HG03066 (cell line): ENCODE results near the gene ACVR2B.

ENCODE experiments used
- ATAC-seq: cut with Tn5 transposase; IDR thresholded peaks from one replicate; pipeline ENCODE4 v1.9.1; 2021; ENCODE audit warnings: low read depth; ENCODE audit not compliant: unreplicated experiment

Gene ACVR2B

DNA sequence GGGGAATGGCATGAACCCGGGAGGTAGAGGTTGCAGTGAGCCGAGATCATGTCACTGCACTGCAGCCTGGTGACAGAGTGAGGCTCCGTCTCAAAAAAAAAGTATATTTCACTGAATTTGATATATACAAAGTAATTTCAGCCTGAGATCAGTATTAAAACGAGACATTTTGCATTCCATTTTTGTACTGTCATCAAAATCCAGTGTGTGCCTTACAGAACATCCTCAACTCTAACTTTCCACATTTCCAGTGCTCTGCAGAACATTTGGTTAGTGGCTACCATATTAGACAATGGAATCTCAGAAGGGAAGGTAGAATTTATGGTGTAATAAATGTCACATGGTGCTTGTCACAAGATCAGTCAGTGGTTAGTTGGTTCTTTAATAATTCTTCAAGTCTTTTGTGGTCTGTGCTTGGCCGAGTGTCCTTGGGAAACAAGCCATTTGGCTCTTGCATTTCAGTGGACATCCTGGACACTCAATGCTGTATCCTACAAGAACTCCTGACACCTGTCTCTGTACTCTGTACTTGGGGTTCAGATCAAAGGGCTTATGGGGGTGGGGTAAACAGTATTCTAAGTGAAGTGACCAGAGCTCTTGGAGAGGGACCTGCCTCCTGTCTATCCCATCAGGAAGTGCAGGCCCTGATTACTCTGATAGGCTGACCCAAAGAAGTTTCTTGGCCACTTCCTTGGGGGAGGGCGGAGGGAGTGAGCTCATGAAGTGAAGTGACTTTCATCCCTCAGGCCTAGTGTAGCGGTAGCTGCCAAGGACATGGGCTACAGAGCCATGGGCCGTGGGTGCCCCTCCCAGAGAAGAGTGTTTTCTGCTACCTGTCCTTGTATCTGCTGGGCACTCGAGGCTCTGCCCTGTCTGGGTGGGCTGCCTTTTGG, 3.7 kb downstream of the ACVR2B start:
- no peak for ATAC-seq

DNA sequence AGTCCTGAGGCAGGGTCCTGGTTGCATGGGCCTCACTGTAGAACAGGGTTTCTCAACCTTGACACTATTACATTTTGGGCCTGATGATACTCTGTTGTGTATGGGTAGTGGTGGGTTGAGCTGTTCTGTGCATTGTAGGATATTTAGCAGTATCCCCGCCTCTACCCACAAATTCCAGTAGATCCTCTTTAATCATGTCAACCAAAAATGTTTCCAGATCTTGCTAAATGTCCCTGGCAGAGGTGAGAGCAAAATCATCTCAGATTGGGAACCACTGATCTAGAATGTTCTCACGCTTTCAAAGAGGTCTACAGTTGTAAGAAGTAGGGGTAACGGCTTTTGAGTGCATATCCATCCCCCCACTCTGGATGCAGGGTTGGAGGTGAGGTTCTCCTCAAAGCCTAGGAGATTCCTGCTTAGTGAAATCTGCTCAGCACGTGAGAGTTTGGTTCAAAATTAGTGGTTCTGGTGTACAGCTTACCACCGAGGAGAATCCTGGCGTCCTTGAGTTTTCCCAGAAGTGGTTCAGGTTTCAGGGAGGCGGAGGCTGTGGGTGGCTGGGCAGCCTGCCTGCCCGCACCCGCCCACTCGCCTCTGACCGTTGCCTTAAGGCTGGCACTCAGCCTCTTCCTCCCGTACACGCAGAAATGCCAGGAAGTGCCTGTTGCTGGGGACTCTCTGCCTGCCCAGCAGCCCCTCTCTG, 5.3 kb downstream of the ACVR2B start:
- no peak for ATAC-seq

DNA sequence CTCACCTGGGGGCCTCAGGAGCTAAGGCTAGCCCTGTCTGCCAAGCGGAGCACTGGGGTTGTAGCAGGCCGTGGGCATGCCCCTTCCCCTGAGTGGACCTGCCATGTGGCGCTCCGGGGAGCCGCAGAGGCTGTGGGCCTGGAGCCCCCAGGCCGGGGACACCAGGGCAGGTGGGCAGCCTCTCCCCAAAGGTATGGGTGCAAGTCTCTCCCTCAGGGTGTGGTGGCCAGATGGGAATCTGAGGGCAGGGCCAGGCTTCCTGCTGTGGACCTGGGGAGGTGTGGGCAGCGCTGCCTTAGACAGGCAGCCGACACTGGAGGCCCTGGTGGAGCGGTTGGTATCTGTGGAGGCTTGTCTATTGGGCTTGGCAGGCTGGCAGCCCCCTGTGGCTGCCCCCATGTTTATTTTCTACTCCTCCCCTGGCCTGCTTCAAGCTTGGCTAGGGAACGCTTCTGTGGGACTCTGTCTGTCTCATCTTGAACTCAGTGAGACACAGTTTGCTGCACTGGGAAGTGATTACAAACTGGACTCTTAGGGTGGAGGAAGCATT, 5.9 kb downstream of the ACVR2B start:
- no peak for ATAC-seq

DNA sequence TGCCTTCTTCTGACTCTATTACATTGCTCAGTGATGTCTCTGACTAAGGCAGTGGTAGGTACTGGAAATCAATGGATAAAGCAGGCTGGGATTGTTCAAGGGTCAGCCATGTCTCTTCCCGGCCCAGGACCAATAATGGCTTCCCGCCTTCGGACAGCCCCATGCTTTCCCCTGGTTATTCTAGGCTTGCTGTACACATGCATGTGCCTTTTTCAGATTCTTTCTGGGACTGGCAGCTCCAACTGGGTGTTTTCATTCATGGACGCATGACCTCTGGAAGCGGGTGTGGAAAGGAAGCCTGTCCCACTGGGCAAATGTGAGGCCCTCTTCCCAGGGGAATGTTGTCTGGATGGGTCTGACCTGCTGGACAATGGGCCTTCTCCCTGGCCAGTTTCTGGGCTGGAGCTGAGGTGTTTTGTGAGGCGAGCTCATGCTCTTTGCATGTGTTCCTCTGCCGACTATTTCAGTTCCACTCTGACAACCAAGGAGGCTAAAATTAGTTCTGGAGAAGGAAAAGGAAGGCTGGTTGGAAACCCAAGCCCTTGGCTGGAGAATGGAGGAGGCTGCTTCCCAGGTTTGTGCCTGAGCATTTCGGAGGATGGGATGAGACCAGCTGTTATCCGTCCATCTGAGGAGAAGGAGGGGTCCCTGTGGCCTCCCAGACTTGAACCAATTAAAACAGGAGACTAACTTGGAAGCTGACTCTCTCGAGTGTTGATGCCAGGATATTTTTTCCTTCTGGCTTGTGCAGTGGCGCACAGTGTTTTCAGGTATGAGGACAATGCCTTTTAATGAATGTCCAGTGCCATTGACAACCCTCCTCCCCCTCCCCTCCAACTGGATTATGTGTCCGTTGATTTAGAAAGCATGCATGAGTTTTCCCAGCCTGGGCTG, 6.9 kb downstream of the ACVR2B start:
- ATAC-seq = no peak

DNA sequence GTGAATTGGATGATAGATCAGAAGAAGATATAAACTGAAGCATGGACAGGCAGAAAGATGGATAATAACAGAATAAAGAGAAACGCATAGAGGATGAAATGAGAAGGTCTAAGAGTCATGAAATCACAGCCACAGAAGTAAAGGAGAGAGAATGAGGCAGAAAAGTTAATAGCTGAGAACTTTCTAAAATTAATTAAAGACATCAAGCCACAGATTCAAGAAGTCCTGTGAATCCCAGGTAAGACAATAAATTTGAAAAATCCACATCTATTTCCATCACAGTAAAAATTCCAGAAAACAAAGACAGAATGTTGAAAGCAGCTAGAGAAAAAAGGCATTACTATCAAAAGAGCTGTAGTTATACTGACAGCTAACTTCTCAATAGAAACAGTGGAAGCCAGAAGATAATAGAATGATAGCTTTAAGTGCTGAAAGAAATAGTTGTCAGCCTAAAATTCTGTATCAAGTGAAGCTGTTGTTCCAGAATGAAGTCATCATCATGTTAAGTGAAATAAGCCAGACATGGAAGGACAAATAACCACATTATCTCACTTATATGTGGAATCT, 12.0 kb downstream of the ACVR2B start:
- no peak for ATAC-seq

DNA sequence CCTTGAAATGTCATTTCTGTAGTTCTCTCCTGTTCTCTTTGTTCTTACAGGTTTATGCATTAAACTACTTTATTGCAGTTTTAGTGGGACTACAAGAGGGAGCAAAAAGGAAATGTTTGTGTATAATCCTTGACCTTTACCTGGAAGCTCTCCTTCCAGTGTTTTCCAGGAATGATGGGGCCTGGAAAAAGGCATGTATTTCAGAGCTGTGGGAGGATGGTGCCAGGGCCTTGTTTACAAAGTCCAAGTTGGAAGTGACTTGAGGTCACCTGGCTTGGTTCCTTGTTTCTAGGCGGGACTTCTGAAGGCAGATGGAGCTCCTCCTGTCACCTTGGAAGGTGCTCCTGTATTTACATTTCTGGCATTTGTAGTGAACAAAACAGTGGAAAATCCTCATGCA, 15.1 kb downstream of the ACVR2B start:
- no peak for ATAC-seq

DNA sequence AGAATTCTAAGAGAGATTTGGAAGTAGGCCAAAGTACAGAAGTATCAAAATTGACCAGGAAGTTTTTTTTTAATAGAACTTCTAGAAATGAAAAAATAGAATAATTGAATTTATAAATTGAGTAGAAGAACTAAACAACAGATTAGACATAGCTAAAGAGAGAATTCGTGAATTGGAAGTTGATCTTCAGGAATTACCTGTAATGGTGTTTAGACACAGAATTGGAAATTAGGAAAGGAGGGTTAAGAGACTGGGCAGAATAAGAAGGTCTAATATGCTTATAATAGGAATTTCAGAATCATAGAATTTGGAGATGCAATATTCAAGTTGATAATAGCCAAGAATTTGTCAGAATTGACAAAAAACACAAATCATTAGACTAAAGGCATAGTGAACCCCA, 16.2 kb downstream of the ACVR2B start:
- no peak for ATAC-seq

GRCh38 chr3:38471260-38471857, 17.7 kb downstream of the ACVR2B start:
- ATAC-seq = no peak

GRCh38 chr3:38472342-38472741, 18.7 kb downstream of the ACVR2B start:
- no peak for ATAC-seq

DNA sequence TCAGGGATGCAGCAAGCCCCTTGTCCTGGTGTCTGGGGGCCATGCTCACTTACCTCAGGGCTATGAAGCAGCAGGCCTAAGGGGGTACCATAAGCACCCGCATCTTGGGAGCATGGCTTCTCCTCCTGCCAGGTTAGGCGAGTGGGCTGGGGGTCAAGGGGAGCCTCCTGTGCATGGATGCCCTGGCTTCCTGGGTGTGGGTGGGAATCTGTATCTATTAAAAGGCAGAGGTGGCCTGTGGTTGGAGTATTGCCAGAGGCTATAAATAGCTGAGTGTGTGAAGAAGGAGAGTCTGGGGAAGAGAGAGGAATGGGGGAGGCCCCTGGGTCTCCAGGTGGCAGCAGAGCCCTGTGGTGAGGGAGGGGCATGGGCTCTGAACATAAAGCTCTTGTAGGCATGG, 19.5 kb downstream of the ACVR2B start:
- ATAC-seq = no peak

DNA sequence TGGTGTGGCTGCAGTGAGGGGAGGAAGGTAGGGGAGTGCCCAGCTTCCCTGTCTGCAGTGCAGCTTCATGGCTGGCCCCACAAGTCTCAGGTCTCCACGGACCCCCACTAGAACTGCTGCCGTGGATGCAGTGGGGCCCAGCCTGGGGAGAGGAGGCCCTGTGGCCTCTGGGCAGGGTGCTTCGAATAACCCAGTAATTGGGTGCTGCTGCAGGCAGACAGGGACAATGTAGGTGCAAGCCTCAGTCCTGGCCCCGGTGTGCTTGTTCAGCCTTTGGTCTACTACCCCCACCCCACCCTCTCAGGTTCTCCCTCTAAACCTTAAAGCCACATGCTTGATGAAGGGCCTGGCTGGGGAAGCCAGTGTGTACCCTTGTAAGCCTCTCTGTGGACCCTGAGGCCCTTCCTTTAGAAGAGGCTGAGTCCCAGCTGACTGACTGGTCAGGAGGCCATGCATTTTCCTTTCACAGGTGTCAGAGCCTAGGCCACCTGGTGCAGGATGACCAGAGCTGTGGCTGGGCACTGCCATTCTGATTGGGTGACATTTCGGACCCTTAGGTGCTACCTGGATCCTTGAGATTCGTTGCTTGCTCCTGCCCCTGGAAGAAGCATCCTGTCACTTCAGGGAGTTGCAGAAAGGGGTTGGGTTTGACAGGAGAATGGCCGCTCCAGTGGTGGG, 21.4 kb downstream of the ACVR2B start:
- no peak for ATAC-seq

DNA sequence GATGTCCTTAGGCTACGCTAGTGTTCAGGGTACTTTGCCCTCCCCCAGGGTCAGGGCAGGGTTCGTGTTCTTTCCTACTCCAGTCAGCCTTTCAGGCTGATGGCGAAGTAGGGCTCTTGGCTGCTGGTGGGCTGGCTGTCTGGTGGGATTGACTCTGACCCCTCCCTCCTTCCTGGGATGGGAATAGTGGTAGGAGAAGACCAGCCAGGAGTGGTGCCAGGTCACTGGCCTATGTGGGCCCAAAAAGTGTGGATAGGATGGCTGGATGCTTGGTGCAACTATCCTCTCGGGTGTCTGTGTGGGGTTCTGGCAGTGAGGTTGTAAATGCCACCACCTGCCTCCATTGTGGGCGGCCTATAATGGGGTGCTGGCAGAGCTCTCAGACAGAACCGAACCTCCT, 22.0 kb downstream of the ACVR2B start:
- ATAC-seq = no peak

GRCh38 chr3:38476157-38476756, 22.6 kb downstream of the ACVR2B start:
- no peak for ATAC-seq

DNA sequence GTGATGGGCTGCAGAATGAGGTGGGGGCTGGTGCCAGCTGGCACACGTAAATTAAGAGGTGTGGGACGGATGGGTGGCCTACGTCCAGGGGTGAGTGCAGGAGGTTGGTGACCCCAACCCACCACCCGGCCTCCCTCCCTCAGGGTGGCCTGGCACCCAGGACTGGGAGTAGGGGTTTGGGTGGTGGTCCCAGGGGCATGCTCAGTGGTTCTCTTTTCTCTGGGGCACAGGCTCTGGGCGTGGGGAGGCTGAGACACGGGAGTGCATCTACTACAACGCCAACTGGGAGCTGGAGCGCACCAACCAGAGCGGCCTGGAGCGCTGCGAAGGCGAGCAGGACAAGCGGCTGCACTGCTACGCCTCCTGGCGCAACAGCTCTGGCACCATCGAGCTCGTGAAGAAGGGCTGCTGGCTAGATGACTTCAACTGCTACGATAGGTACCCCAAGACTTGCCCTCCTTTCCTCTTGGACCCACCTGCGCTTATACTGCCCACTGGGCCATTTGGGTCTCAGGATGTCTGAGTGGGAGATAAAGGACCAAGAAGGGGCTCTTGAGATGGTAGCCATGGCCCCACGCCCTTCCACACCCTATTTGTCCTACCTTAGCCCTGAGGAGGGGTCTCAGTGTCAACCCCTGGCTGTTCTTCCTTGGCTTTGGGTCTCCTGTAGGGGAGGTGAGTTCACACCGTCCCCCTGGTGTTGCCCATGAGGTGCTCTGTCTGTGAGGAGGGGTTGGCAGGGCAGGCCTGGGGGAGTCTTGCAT, 23.5 kb downstream of the ACVR2B start:
- ATAC-seq = no peak

GRCh38 chr3:38477839-38478450, 24.3 kb downstream of the ACVR2B start:
- ATAC-seq = no peak

DNA sequence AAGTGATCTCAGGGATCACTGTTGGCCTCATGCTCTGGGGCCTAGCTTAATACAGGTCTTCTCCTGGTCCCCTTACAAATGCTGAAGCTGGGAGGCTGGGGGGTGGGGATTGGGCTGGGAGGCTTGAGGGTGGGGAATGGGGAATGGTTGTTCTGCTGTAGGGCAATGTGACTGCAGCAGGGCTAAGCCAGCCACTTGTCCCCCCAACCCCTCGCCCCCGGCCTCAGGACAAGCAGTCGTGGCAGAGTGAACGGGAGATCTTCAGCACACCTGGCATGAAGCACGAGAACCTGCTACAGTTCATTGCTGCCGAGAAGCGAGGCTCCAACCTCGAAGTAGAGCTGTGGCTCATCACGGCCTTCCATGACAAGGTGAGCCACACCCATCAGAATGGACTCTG, 25.2 kb downstream of the ACVR2B start:
- ATAC-seq = no peak

GRCh38 chr3:38479431-38480092, 25.9 kb downstream of the ACVR2B start:
- ATAC-seq = peak; percentile 86
